Central memory CD8-positive, alpha-beta T cell (primary cell): ENCODE results near the gene MDM2.
"Not testable (repeated sequence)": the region's sequence is repeated elsewhere in the genome, so short reads cannot be mapped to it uniquely, and the experiment has no call there.

Experiments
- ATAC-seq: fragments of 150-1000 bp; cut with Tn5 transposase; replicated peaks from 2 replicates; pipeline ENCODE4 v1.10.0; 2022; ENCODE audit warnings: mild to moderate bottlenecking, moderate FRiP score, moderate number of reproducible peaks; ENCODE audit not compliant: poor library complexity, severe bottlenecking; ENCODE audit errors: extremely low read depth
- DNase-seq, 2 donors: peaks; one replicate each; pipeline ENCODE4 v3.0.0; 2021; ENCODE audit warnings: low spot score in 2 of 2
- H3K27ac Mint-ChIP-seq: one replicate; pipeline ENCODE4 v1.8.0; 2022; ENCODE audit warnings: low read depth, mild to moderate bottlenecking, moderate library complexity, mixed read lengths
- H3K27me3 Mint-ChIP-seq: one replicate; pipeline ENCODE4 v1.8.0; 2022; ENCODE audit warnings: mixed read lengths
- H3K36me3 Mint-ChIP-seq: one replicate; pipeline ENCODE4 v1.8.0; 2022; ENCODE audit warnings: mild to moderate bottlenecking, moderate library complexity, mixed read lengths; ENCODE audit not compliant: insufficient read depth
- H3K4me1 Mint-ChIP-seq: one replicate; pipeline ENCODE4 v1.8.0; 2022; ENCODE audit warnings: mixed read lengths
- H3K4me3 Mint-ChIP-seq: one replicate; pipeline ENCODE4 v1.8.0; 2022; ENCODE audit warnings: mild to moderate bottlenecking, moderate library complexity, mixed read lengths
- H3K9me3 Mint-ChIP-seq: one replicate; pipeline ENCODE4 v1.8.0; 2022; ENCODE audit warnings: mixed read lengths

Gene MDM2

DNA sequence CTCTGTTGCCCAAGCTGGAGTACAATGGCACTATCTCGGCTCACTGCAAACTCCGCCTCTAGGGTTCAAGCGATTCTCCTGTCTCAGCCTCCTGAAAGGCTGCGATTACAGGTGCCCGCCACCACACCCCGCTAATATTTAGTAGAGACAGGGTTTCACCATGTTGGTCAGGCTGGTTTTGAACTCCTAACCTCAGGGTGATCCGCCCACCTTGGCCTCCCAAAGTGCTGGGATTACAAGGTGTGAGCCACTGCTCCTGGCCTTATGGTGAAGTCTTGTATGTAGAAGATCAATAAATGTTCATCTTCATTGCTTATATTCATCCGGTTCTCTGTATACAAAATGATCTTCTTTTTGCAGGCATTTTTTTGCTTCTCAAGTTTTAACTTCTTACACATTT lies 47.8 kb downstream of the MDM2 start:
- H3K27ac Mint-ChIP-seq, result no peak overlapping the region
- H3K9me3 Mint-ChIP-seq, result no peaks in the 10 kb centered on the region
- no peak for ATAC-seq
- H3K27me3 Mint-ChIP-seq, result no peaks in the 10 kb centered on the region
- H3K4me3 Mint-ChIP-seq, result no peak overlapping the region
- no peaks in the 10 kb centered on the region for H3K36me3 Mint-ChIP-seq
- no peaks in the 10 kb centered on the region for H3K4me1 Mint-ChIP-seq
- no peak for DNase-seq

DNA sequence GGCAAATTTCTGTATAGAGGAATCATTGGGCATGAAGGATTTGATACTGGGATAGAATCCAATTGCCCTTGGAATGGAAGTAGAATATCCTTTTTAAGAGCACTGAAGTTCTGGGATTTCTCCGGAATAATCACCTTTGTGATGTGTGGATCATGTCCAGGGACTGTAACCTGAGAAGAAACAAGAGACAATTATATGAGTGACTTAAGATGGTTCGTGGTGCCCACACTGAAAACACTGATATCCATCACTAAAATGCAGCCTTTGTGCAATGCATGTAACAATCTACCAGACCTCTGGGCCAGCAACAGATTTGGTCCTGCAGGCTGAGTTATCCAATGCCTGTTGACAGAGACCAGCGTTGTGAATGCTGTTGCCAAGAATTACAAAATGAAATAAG lies 48.5 kb downstream of the MDM2 start:
- no peak for ATAC-seq
- H3K9me3 Mint-ChIP-seq, result no peaks in the 10 kb centered on the region
- H3K4me1 Mint-ChIP-seq, result no peaks in the 10 kb centered on the region
- DNase-seq, result no peak
- no peaks in the 10 kb centered on the region for H3K36me3 Mint-ChIP-seq
- no peak overlapping the region for H3K4me3 Mint-ChIP-seq
- H3K27me3 Mint-ChIP-seq, result no peaks in the 10 kb centered on the region
- H3K27ac Mint-ChIP-seq, result no peak overlapping the region

DNA sequence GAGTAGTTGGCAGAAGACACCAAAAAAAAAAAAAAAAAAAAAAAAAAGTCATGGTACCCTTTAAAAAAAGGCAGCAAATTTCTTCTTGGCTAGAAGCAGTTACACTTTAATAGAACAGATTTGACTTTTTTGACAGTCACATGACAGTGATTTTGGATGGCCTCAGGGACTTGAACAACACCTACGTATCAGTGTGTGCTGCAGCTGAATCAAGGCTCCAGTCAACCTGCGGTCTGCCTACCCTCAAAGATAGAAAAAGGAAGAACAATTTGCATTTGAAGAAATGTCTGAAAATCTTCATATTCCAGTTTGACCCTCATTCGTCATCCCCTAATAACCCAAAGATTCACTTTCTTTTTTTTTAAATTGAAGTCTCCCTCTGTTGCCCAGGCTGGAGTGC lies 53.9 kb downstream of the MDM2 start:
- DNase-seq, result no peak
- ATAC-seq, result no peak
- no peak overlapping the region for H3K27ac Mint-ChIP-seq
- H3K4me3 Mint-ChIP-seq, result no peak overlapping the region
- no peaks in the 10 kb centered on the region for H3K36me3 Mint-ChIP-seq
- peaks cover 12% of the 10 kb centered on the region for H3K27me3 Mint-ChIP-seq
- H3K4me1 Mint-ChIP-seq, result no peaks in the 10 kb centered on the region
- H3K9me3 Mint-ChIP-seq, result no peaks in the 10 kb centered on the region

DNA sequence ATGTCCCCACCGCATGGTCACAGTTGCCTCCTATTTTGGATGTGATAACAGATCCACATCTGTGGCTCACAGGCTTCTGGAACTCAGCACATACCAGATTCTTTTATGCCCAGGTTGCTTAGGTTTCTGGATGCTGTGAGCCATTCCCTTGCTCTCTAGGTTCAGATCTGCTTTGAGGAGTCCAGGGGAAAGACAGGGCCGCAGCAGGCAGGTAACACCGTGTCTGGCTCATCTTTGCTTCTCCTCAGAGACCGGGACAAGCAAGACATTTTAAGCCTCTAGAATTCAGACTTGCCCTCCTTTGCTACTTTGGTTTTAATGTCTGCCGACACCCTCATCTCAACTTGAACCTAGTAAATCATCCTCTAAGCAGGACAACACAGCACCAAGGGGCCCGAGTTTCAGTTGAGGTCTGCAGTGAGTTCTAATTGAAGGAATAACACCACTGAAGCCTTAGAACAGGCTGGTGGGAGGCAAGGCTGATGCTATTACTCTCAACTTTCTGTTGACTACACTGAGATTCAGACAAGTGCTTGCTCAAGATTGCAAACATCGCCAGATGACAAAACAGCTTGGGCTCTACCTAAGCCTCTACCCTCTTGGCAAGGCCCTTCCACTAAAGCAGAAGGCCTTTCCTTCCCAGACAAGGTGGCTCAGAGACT lies 55.3 kb downstream of the MDM2 start:
- Mint-ChIP-seq H3K36me3 (no peaks in the 10 kb centered on the region), H3K27ac (no peak overlapping the region), H3K9me3 (no peaks in the 10 kb centered on the region), H3K4me3 (no peak overlapping the region), H3K27me3 (peaks cover 12% of the 10 kb centered on the region), H3K4me1 (no peaks in the 10 kb centered on the region)
- DNase-seq (no peak), ATAC-seq (no peak)

DNA sequence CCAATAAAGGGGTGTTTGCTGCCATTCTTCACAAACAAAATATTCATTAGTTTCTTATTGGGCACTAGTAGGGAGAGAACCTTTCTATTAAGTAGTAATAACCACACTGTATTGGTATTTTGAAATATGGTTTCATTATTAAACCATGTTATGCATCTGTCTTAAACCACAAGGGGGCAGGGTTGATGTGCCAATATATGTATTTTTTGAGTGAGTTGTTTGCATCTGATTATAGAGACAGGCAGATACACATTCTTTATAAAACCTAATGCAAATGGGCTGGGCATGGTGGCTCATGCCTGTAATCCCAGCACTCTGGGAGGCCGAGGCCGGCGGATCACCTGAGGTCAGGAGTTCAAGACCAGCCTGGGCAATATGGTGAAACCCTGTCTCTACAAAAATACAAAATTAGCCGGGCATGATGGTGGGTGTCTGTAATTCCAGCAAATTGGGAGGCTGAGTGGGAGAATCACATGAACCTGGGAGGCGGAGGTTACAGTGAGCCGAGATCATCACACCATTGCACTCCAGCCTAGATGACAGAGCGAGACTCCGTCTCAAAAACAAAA lies 56.0 kb downstream of the MDM2 start:
- not testable (repeated sequence) for ATAC-seq, H3K4me1 Mint-ChIP-seq, H3K36me3 Mint-ChIP-seq, H3K27ac Mint-ChIP-seq, H3K9me3 Mint-ChIP-seq, H3K4me3 Mint-ChIP-seq, DNase-seq
- peaks cover 12% of the 10 kb centered on the region for H3K27me3 Mint-ChIP-seq

DNA sequence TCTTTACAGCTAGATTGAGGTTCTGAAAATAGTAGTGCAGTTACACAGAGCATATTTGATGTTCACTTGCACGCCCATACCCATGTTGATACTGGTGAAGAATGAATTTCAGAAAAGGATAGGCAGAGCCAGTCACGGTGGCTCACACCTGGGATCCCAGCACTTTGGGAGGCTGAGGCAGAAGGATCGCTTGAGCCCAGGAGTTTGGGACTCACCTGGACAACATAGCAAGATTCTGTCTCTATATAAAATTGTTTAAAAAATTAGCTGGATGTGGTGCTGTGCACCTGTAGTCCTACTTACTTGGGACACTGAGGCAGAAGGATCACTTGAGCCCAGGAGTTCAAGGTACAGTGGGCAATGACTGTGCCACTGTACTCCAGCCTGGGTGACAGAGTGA lies 56.6 kb downstream of the MDM2 start:
- Mint-ChIP-seq H3K27me3 (peaks cover 12% of the 10 kb centered on the region), H3K27ac (no peak overlapping the region), H3K9me3 (no peaks in the 10 kb centered on the region), H3K4me1 (no peaks in the 10 kb centered on the region), H3K36me3 (no peaks in the 10 kb centered on the region), H3K4me3 (no peak overlapping the region)
- DNase-seq (no peak), ATAC-seq (no peak)

DNA sequence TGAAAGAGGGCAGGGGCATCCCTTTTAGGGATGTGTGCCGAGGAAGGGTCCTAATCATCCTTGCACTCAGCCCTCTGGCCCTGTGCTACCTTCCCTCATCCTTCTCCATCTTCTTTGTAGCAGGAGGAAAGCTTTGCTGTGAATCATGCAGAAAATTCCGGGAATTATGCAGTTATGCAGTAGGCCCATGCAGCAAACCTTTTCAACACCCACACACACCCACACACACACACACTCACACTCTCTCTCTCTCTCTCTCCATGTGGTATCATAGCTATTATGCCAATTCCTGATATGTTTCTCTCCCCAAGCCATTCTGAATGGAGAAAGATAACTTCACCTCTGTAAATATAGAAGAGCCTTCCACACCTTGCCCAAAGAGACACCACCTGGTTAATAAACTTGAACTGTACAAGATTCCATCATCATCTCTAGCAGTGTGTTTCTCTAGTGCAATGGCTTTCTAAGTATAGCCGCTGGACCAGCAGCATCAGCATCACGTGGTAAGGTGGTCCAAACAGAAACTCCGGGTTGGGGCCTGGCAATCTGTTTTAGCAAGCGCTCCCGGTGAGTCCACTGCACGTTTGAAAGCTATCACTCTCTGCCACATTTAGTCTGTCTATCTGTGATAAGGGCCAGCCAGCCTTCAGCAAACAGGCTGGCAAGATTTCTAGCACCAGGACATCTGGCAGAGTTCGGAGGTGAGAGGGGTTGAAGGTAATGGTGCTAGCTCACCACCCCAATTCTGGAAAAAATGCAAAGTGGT lies 57.6 kb downstream of the MDM2 start:
- Mint-ChIP-seq H3K27ac (no peak overlapping the region), H3K36me3 (no peaks in the 10 kb centered on the region), H3K4me3 (no peak overlapping the region), H3K4me1 (no peaks in the 10 kb centered on the region), H3K27me3 (peaks cover 12% of the 10 kb centered on the region), H3K9me3 (no peaks in the 10 kb centered on the region)
- no peak for DNase-seq
- no peak for ATAC-seq

DNA sequence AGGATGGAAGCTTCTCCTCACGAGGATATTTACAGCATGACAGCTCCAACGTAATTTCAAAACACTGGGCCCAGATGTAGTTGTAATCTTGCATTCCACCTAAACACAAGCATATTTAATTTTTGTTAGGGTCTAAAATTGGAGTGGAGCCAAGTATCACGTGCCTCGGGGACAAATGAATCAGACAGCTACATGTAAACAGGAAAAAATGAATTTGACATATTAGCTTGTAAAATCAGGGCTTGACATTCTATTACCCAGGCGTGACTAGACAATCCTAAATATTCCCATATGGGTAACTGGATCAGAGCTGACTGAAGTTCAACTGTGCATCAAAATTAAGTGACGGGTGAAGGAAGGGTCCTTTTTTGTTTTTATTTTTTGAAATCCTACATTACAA lies 59.0 kb downstream of the MDM2 start:
- ATAC-seq, result no peak
- Mint-ChIP-seq H3K27me3 (peaks cover 22% of the 10 kb centered on the region), H3K27ac (no peak overlapping the region), H3K36me3 (no peaks in the 10 kb centered on the region), H3K4me3 (no peak overlapping the region), H3K4me1 (no peaks in the 10 kb centered on the region), H3K9me3 (no peaks in the 10 kb centered on the region)
- no peak for DNase-seq

DNA sequence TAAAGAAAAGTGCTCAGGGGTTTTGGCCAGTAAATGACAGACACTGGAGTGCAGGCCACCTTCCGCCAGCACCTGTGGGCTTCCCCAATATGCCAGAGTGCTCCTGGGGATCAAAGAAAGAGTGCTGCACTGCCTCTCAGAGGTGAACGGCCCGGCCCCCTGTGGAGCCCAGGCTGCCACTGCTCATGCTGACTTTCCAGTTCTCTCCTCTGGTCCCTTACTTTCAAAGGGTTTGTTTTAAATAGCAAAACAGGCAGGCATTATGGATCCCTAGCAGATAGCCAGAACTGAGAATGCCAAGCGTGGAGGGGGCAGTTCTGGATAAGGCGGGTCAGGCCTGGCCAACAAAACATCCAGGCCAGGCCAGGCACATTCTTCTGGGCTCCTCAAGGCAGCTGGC lies 59.6 kb downstream of the MDM2 start:
- no peak overlapping the region for H3K27ac Mint-ChIP-seq
- peaks cover 15% of the 10 kb centered on the region for H3K27me3 Mint-ChIP-seq
- H3K4me3 Mint-ChIP-seq, result no peak overlapping the region
- H3K9me3 Mint-ChIP-seq, result no peaks in the 10 kb centered on the region
- H3K4me1 Mint-ChIP-seq, result no peaks in the 10 kb centered on the region
- ATAC-seq (no peak), DNase-seq (no peak)
- no peaks in the 10 kb centered on the region for H3K36me3 Mint-ChIP-seq

DNA sequence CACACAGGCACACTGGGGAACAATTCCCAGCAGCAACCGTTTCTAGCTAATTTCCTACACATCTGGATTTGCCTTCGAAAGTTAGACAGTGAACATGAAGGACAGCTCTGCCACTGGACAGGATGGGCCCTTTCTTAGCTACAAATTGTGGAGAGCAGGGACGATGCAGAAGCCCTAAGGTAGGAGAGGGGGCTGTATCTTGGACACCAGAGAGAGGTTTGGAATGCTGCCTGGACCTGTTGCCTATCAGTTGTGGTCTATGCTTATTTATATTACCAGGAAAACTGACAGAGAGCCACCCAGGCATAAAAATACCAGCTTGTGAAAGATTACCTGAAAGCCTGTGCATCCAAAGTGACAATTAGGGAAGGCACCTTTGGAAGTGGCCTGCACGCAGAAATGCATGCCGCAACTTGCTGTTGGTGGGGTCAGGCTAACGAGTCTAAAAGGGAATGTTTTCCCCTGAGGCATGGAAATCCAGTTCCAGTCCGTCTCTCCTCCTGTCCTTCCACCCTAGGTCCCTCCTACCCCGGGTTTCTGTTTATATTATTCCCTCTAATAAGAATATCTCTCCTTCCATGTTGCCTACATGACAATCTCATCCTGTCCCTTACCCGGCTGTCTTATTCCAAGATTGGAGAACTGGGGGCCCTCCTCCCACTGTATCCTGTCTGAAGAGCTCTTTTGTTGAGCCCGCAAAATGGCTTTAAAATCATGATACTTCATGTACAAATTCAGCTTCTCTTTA lies 60.2 kb downstream of the MDM2 start:
- no peak overlapping the region for H3K27ac Mint-ChIP-seq
- ATAC-seq (no peak), DNase-seq (no peak)
- no peaks in the 10 kb centered on the region for H3K9me3 Mint-ChIP-seq
- H3K36me3 Mint-ChIP-seq, result no peaks in the 10 kb centered on the region
- H3K27me3 Mint-ChIP-seq, result peaks cover 12% of the 10 kb centered on the region
- no peaks in the 10 kb centered on the region for H3K4me1 Mint-ChIP-seq
- no peak overlapping the region for H3K4me3 Mint-ChIP-seq

DNA sequence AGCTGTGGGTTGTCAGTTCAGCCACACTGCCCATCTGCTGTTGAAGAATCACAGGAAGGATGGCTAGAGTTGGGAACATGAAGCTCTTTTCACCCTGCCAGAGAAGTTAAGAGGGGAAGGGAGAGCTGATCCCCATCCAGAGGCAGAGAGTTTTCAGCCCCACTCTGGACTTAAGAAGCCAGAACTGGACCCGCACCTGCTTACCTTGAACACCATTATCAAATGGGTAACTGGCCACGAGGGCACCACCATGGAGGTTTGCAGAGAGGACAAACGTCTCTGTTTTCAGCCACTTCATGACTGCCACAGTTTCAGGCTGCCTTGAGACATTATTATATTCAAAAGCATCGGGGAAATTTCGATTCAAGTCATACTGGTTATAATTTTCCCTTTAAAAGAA lies 62.0 kb downstream of the MDM2 start:
- Mint-ChIP-seq H3K27me3 (peaks cover 12% of the 10 kb centered on the region), H3K9me3 (no peaks in the 10 kb centered on the region), H3K27ac (no peak overlapping the region), H3K4me3 (no peak overlapping the region), H3K4me1 (no peaks in the 10 kb centered on the region), H3K36me3 (no peaks in the 10 kb centered on the region)
- no peak for ATAC-seq
- DNase-seq, result no peak

DNA sequence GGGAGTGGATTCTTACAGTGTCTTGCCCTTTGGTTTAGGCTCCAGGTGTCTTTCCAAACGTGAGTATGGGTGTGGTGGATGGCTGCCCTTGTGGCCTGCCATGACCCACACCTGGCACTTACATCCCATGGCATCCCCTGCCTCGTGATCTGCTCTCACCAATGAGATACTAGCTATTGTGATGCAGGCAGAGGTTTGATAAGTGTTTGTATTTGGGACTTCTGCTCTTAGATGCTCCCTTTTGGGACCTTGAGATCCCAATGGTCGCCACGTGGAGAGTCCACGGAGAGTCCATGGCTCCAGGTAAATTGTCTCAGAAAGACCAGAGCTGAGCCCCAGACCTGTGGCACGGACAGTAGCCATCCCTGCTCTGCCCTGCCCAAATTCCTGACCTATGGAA lies 62.5 kb downstream of the MDM2 start:
- H3K4me1 Mint-ChIP-seq, result no peaks in the 10 kb centered on the region
- ATAC-seq (no peak), DNase-seq (no peak)
- H3K9me3 Mint-ChIP-seq, result no peaks in the 10 kb centered on the region
- peaks cover 12% of the 10 kb centered on the region for H3K27me3 Mint-ChIP-seq
- no peaks in the 10 kb centered on the region for H3K36me3 Mint-ChIP-seq
- no peak overlapping the region for H3K4me3 Mint-ChIP-seq
- H3K27ac Mint-ChIP-seq, result no peak overlapping the region

DNA sequence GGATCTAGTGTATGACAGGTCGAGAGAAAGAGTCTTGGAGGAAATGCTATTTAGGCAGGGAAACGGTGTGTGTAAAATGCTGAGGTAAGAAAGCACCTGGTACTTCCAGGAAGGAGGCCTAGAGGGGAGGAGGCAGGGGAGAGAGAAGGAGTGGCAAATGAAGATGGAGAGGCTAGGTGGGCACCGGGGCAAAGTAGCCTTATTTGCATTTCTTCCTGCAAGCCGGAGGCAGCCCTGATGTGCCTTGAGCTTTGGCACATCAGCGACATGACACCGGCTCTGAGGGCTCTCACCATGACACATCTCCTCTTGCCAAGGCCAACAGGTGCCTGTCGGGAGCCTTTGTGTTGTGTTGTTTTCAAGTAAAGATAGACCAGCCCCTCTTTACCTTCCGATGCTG lies 63.4 kb downstream of the MDM2 start:
- H3K36me3 Mint-ChIP-seq, result no peaks in the 10 kb centered on the region
- H3K27me3 Mint-ChIP-seq, result peaks cover 12% of the 10 kb centered on the region
- ATAC-seq, result no peak
- H3K9me3 Mint-ChIP-seq, result no peaks in the 10 kb centered on the region
- no peaks in the 10 kb centered on the region for H3K4me1 Mint-ChIP-seq
- H3K4me3 Mint-ChIP-seq, result no peak overlapping the region
- H3K27ac Mint-ChIP-seq, result no peak overlapping the region
- DNase-seq, result no peak
